ENCODE measurements around the gene CACNA1B. TPM values are rescaled to one million over a fixed set of nuclear protein-coding genes. Genes with fewer than 3 reads are reported as not detected.
"Not testable (repeated sequence)": the region's sequence is repeated elsewhere in the genome, so short reads cannot be mapped to it uniquely, and the experiment has no call there.

CACNA1B gene
- total RNA-seq, 6 donors from 2014 or later = 0.03 to 0.15 (median 0.03) TPM; not detected in 3

- no peak overlapping the region for H3K27ac ChIP-seq
- DNase-seq = peak in 1 of 2 donors; percentile 69
- no peaks in the 10 kb centered on the region for H3K9me3 ChIP-seq
- TF ChIP-seq POLR2AphosphoS5 (IDR thresholded peaks at IDR 0.05) (no peak), POLR2A (IDR thresholded peaks at IDR 0.05) (no peak), CTCF (IDR thresholded peaks at IDR 0.05) (no peak), EP300 (IDR thresholded peaks at IDR 0.05) (no peak)
- no peak for ATAC-seq (ENCODE audit: low FRiP score in 2 of 2)
- peaks cover 4 to 19% (median 7%) of the 10 kb centered on the region in 4 donors for H3K4me1 ChIP-seq
- 82 to 85% methylated on average over 15 to 16 of the region's 16 CpGs for WGBS, 2 donors
- H3K36me3 ChIP-seq = no peaks in the 10 kb centered on the region
- peaks cover 3 to 30% (median 10%) of the 10 kb centered on the region in 4 donors for H3K27me3 ChIP-seq
- H3K4me3 ChIP-seq = no peak overlapping the region
These were observed 2.8 kb downstream of the CACNA1B start for GRCh38 chr9:137880160-137880975.

- 82 to 87% methylated on average over 5 to 10 of the region's 10 CpGs for WGBS, 2 donors
- DNase-seq (no peak), ATAC-seq (ENCODE audit: low FRiP score in 2 of 2) (no peak)
- no peak for TF ChIP-seq CTCF (IDR thresholded peaks at IDR 0.05)
- TF ChIP-seq EP300 (IDR thresholded peaks at IDR 0.05) = no peak
- TF ChIP-seq POLR2AphosphoS5 (IDR thresholded peaks at IDR 0.05) = no peak
- no peak for TF ChIP-seq POLR2A (IDR thresholded peaks at IDR 0.05)
- Histone ChIP-seq H3K36me3 (no peaks in the 10 kb centered on the region), H3K27me3 (peaks cover 3 to 29% (median 10%) of the 10 kb centered on the region in 4 donors), H3K4me1 (peaks cover 4 to 19% (median 7%) of the 10 kb centered on the region in 4 donors), H3K4me3 (no peak overlapping the region), H3K27ac (no peak overlapping the region), H3K9me3 (no peaks in the 10 kb centered on the region)
These were observed 3.5 kb downstream of the CACNA1B start for GRCh38 chr9:137880976-137881530.

- no peak for ATAC-seq (ENCODE audit: low FRiP score in 2 of 2)
- peaks cover 4 to 19% (median 7%) of the 10 kb centered on the region in 4 donors for H3K4me1 ChIP-seq
These were observed 4.3 kb downstream of the CACNA1B start for GRCh38 chr9:137881591-137882505.

GRCh38 chr9:137882506-137882821 lies 4.9 kb downstream of the CACNA1B start:
- 76% methylated on average over 10 of the region's 10 CpGs; no CpG with 5 or more reads in 1 of the 2 donors for WGBS, 2 donors
- Histone ChIP-seq H3K4me1 (peaks cover 4 to 13% (median 7%) of the 10 kb centered on the region in 4 donors), H3K27me3 (peaks cover 3 to 16% (median 7%) of the 10 kb centered on the region in 4 donors), H3K36me3 (no peaks in the 10 kb centered on the region), H3K4me3 (no peak overlapping the region), H3K27ac (no peak overlapping the region), H3K9me3 (no peaks in the 10 kb centered on the region)
- DNase-seq (peak in 1 of 2 donors; percentile 25), ATAC-seq (ENCODE audit: low FRiP score in 2 of 2) (no peak)
- TF ChIP-seq EP300 (IDR thresholded peaks at IDR 0.05) = no peak
- no peak for TF ChIP-seq CTCF (IDR thresholded peaks at IDR 0.05)
- no peak for TF ChIP-seq POLR2AphosphoS5 (IDR thresholded peaks at IDR 0.05)
- no peak for TF ChIP-seq POLR2A (IDR thresholded peaks at IDR 0.05)

More at GRCh38 chr9:137881591-137882505, 4.3 kb downstream of the CACNA1B start:
- peaks cover 3 to 22% (median 9%) of the 10 kb centered on the region in 4 donors for H3K27me3 ChIP-seq
- DNase-seq = peak in 1 of 2 donors; percentile 35
- no peak overlapping the region for H3K27ac ChIP-seq
- 72 to 75% methylated on average over 17 to 19 of the region's 19 CpGs for WGBS, 2 donors
- no peak for TF ChIP-seq EP300 (IDR thresholded peaks at IDR 0.05)
- no peak for TF ChIP-seq POLR2A (IDR thresholded peaks at IDR 0.05)
- no peak for TF ChIP-seq POLR2AphosphoS5 (IDR thresholded peaks at IDR 0.05)
- no peak for TF ChIP-seq CTCF (IDR thresholded peaks at IDR 0.05)
- H3K4me3 ChIP-seq = no peak overlapping the region
- H3K9me3 ChIP-seq = no peaks in the 10 kb centered on the region
- no peaks in the 10 kb centered on the region for H3K36me3 ChIP-seq

- not testable (repeated sequence) for H3K36me3 ChIP-seq; H3K9me3 ChIP-seq; H3K27ac ChIP-seq; H3K4me3 ChIP-seq; ATAC-seq (ENCODE audit: low FRiP score in 2 of 2); H3K27me3 ChIP-seq; H3K4me1 ChIP-seq
- 100% methylated on average over 2 of the region's 6 CpGs; no CpG with 5 or more reads in 1 of the 2 donors for WGBS, 2 donors
- DNase-seq = peak in 1 of 2 donors; percentile 43
These were observed 6.4 kb downstream of the CACNA1B start for GRCh38 chr9:137883977-137884376.

- H3K4me3 ChIP-seq; H3K27ac ChIP-seq; H3K36me3 ChIP-seq; H3K9me3 ChIP-seq; H3K27me3 ChIP-seq; ATAC-seq (ENCODE audit: low FRiP score in 2 of 2); H3K4me1 ChIP-seq: not testable (repeated sequence)
- WGBS, 2 donors = 29 to 33% methylated on average over 3 to 5 of the region's 7 CpGs
- peak in 1 of 2 donors; percentile 55 for DNase-seq
These were observed 7.0 kb downstream of the CACNA1B start for GRCh38 chr9:137884547-137884946.

- not testable (repeated sequence) for H3K4me1 ChIP-seq; H3K27me3 ChIP-seq; H3K4me3 ChIP-seq; ATAC-seq (ENCODE audit: low FRiP score in 2 of 2); H3K27ac ChIP-seq; H3K9me3 ChIP-seq; H3K36me3 ChIP-seq
- WGBS, 2 donors = 90 to 93% methylated on average over 2 to 6 of the region's 12 CpGs
- DNase-seq = peak in 1 of 2 donors; percentile 34
These were observed 7.5 kb downstream of the CACNA1B start for GRCh38 chr9:137885121-137885520.

All from upper lobe of left lung (tissue), 6 donors.